GM21390 (cell line): ENCODE data around the gene MYO1B.

ENCODE experiments used
- ATAC-seq: cut with Tn5 transposase; IDR thresholded peaks from one replicate; pipeline ENCODE4 v1.9.1; 2021; ENCODE audit not compliant: unreplicated experiment

Gene MYO1B

DNA sequence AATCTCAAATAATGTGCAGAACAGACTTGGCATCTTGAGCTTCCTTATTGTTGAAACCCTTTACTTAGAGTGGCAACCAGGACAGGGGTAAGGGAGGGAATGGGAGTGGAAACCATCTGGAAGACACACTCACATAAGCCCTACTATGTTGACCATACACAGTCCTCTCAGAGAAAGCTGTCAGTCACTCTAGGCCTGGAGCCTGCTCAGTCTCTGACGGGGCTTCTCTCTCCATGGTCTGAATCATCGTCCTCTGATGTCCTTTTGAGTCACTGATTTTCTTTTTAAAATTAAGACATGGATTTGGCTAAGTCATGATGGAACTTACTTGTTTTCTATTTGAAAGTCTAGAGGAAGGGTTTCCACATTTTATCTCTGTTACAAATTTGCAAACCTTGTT is 74.0 kb downstream of the MYO1B start:
- ATAC-seq = no peak

DNA sequence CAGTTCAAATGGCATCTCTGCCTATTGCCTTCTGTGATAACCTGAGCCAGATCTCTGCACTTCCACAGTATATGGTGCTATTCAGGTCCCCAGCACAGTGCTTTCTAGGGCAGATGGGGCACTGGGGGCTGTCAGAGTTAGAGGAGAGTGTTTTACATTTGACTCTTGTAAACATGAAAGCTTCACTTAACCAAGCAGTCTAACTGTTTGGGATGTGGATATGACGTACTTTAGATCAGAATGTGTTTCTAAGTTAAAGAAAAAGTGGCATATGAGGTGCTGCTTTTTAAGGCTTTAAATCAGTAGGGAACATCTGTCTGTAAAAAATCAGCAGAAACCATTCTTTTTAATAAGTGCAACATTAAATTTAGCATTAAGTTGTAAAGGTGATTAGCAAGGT is 75.7 kb downstream of the MYO1B start:
- no peak for ATAC-seq

DNA sequence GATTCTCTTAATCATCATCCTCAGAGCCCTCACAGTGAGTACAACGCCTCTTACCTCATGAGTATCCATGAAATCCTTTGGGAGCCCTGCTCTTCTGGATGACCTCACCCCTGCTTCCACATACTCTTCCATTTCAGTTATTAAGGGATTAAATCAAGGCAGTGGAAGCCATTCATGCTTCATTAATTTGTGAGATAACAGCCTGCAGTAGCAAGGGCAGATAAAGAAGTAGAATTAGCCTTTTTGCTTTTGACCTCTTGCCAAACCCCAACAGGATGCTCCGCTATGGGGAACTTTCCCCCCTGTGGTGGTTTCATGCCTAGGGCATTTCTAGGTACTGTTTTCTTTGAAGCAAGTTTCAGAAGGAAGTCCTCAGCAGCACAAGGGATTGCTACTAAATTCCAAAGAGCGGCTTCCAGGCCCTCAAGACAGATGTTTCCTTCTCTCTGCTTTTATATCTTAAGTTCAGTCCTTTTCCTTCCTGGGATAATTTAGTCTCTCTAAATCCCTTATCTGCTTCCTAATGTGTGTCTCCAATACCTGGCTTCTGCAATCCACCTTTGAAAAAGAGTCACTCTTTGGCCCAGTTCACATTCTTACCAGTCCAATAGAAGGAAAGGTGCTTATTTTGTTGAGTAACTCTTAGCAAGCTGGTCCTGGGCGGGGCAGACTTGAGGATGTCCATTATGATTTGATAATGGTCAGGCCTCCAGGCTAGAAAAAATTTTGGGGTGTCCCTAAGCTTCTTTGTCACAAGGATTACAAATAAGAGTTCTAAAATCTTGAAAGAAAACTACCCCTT is 76.9 kb downstream of the MYO1B start:
- ATAC-seq = peak; percentile 76

DNA sequence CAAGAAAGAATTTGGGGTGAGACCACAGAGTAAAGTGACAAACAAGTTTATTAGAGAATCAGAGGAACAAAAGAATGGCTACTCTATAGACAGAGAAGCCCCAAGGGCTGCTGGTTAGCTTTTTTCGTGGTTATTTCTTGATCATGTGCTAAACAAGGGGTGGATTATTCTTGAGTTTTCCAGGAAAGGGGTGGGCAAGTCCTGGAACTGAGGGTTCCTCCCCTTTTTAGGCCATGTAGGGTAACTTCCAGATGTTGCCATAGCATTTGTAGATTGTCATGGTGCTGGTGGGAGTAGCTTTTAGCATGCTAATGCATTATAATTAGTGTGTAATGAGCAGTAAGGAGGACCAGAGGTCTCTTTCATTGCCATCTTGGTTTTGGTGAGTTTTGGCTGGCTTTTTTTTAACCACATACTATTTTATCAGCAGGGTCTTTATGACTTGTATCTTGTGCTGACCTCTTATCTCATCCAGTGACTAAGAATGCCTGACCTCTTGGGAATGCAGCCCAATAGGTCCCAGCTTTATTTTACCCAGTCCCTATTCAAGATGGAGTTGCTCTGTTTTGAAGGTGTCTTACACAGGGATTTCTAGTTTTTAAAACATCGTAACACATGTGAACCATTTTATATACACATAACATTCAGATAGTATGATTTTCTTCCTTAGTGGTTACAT is 77.8 kb downstream of the MYO1B start:
- no peak for ATAC-seq

DNA sequence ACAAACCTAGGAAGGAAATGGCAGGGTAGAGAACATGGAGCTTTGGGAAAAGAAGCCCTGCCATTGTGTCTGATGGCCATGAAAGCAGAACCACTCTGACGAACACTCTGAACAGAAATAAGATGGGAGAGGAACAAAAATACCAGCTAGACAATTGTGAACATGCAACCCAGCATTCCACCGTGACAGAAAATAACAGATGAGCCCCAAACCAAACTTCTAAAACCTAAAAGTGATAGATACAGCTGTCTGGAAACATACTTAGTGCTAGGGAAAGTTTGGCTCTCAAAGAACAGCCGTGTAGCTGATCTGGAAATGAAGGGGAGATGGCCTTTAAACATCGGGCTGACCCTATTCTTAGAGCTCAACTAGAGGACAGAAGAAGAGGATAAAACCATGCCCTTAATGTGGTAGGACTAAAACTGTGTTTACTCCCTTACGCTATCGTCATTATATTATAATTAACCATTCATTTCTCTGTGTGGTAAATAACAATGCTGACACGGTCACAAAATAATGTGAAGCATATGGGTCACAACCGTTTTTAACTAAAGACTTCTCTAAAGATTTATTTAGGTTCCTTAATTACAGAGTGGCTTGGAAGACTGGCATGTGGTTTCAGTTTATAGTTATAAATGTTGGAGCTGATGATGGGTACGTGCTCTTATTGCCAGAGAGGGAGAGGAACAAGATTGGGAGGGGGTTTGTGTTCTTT is 80.6 kb downstream of the MYO1B start:
- no peak for ATAC-seq

DNA sequence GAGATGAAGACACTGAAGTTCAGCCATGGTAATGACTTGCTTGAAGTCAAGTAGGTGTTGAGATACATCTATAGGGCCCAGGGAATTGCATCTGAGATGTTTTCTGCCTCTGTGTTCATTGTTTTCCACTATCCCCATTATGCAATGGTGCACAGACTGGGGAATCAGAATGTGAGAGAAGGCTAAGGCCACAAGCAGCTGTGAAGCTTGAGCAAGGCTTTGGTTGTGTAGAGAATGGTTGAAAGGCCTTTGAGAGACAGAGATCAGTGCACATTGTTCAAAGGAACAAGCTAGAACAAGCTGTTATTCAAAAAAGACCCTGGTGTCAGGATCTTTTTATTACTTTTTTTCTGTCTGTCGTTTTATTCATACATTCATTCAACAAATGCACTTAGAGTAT is 82.3 kb downstream of the MYO1B start:
- no peak for ATAC-seq

DNA sequence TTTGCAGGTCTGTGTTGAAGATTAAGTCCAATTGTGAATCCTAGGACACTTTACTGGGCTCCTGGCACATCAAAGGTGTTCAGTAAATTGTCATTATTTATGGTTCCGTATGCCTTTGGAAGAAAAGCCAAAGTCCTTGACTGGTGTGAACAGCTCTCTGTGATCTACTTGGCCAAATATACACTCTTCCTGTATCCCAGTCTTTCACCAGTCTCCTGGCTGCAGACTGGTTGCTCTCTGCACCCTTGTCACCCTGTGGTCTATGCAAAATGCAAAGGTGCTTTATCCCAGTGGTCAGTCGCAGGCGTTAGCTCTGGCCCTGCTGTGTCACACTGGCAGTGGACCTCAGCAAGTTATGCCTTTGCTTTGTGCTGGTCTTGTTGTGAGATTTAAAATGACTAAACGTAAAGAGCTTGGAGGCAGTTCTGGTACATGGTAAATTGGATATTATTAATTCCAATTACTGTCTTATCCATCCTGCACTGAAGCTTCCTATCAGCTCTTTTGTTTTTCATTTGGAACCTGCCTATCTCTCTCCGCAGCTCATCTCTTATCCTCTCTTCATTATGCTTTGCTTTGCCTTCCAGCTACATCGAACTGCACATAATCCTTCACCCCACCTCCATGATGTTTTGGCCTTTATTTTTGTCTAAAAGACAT is 83.1 kb downstream of the MYO1B start:
- ATAC-seq = no peak

DNA sequence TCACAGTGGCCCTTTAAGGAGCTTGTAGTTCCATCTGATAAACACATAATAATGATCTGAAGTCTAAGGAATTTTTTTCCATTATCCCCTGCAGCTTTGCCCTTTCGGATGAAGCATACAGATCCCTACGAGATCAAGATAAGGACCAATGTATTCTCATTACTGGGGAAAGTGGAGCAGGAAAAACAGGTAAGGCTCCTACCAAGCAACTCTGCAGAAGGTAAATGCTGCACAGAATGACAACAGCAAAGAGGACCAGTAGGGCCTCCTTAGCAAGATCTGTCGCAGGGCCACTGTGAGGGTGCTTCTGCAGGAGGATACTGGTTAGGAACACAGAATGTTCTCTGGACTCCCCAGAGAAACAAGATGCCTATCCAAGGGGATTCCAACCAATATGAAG is 84.6 kb downstream of the MYO1B start:
- no peak for ATAC-seq

DNA sequence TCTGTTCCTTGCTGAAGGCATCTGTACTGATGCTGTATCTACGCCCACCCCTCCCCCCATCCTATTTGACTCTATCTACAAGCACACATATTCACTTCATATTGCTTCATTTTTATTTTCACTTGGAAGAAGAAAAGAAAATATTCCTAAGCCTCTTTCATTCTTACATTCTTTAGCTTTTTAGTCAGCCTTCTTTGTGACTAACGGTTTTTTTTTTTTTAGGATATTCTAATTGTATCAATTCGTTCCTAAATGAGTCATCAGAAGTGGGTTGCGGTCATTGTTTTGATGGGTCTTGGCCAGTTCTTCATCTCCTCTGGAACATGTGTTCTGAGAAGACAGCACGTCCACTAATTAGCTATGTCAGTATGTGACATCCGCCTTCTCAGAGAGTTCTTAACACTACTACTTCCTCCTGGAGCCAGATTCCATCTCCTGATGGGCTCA is 88.7 kb downstream of the MYO1B start:
- no peak for ATAC-seq

DNA sequence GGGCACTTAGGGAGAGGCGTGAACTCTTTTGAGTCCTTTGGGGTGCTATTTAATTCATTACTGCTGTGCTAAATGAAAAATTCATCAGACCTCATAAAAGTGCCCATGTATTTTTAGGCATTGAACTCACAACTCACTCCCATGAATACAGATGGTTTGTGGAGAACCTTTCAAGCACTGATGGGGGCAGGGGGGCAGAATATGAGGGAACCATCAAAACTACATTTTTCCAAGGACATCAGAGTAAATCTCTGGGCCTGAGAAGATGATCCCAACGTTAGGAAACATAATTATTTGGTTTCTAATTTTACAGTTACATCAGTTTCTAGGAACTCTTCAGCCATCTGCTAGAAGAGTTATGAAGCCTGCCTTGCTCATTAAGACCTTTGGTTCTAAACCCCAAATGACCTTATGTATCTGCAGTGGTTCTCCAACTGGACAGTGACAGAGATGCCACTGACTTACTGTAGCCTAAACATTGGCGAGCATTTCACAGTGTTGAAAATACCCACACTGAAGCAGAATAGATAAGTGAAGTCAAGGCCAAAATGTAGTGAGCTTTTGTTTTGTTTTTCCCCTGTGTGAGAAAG is 90.8 kb downstream of the MYO1B start:
- ATAC-seq = no peak

DNA sequence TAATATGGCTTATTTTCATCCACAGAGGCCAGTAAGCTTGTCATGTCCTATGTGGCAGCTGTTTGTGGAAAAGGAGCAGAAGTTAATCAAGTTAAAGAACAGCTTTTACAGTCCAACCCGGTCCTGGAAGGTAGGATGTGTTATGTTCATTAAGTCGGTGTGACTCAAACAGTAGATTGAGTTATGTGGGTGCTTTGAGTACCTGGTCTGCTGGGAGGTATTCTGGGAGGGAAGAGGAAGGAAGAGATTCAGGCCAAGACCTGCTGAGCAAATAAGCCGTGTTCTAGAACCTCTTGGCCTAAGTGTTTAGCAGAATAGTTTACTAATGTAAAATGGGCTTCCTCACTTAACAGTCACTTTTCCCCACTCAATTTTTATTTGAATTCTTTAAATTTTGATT is 96.2 kb downstream of the MYO1B start:
- ATAC-seq = no peak

DNA sequence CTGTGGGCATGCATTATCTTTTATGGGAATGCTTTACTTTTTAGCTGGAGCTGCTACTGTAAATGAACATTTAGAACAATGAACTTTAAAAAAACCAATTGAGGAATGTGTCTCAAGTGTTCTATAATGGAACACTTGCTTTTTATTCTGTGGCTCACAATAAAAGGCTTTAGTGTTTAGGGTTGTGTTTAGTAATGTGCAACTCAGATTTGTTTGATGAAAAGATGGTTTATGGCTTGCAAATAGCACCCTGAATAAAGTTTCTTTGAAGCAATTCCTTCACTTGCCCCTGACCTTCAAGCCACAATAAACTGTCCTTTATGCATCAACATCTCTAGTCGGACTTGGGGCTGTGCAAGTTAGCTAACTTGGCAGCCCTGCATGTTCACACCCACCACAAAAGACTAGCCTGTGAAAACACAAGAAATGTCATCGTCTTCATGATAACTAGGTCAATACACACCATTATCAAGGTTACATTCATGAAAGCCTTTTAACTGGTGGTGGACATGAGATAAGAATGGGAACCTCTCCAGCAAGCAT is 98.7 kb downstream of the MYO1B start:
- ATAC-seq = no peak

DNA sequence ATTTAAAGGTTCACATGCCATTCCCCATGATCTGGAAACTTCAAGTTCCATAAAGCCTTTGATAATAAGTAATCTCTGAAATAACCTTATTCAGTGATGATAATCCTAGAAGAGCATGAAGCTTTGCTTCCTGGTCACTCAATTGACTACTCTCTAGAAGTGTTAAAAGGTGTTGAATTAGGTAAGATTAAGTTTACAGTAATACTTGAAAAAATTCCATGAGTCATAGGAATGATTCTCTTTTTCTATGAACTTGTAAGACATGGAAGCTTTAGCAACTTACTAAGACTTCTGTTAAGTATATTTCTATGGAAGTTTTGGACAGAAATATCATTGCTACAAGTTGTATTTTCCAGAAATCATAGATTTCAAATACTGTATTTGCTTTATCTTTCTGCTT is 100.6 kb downstream of the MYO1B start:
- no peak for ATAC-seq

DNA sequence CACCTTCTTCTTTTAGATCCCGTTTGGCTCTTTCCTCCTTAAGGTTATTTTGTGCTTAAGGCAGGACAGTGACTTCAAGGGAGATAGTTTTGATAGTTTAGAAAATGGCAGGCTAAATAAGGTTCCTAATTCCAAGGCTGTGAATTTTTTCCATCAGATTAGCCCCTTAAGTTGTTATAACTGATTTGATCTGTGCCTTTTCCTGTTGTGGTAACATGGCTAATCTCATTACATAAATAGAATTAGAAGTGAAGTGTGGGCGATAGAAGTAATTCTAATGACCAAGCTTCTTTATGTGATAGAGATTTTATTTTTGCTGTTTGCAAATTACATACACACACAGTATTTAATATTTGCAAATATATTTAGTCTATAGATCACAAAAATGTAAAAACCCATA is 102.0 kb downstream of the MYO1B start:
- no peak for ATAC-seq

DNA sequence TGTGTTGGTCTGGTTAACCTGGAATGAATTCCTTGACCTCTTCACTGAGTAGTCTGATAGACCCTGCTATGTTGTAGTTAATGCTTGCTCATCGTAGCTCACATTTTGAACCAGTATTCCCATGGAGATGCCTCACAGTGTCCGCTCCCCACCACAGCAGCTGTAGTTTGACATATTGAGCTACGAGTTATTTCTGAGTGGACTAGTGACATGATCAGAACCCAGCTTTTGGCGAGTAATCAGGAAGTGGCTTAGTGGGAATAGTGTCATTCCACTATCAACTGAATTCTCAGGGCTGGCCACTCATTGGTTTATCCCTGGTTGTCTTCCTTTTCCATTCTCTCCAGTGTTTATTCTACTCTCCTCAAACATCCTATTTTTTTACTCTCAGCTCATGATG is 102.7 kb downstream of the MYO1B start:
- ATAC-seq = no peak

DNA sequence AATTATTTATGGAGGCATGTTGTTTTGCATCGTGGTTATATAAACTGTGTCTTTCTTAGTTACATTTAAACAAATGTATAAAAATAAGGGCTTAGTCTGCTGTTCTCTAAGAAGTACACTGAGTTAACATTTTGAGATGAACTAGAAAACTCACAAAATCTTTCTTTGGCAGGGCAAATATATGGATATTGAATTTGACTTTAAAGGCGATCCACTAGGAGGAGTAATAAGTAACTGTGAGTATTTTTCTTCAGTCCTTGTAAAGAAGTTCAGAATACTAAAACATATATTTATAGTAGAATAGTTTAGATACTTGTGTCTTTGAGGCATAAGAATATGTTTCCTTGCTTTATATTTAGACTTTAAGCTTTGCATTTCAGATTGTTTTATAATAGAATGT is 104.8 kb downstream of the MYO1B start:
- no peak for ATAC-seq

DNA sequence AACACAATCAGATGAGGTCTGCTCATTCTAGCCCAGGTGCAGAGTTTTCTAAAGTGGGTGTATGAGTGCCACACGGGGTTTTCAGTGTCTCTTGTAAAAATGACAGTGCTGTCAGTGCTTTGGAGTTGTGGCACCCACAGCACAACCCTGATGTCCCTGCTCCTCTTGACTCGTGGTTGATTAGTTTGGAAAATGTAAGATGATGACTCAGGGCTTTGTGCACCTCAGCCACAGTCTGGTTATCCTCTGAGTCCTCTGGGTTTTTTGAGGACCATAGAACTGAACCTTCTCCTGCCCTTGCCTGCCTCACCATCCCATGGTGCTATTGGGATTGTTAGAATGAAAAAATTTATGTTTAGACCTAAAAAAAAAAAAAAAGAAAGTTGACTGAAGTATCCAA is 105.6 kb downstream of the MYO1B start:
- no peak for ATAC-seq

DNA sequence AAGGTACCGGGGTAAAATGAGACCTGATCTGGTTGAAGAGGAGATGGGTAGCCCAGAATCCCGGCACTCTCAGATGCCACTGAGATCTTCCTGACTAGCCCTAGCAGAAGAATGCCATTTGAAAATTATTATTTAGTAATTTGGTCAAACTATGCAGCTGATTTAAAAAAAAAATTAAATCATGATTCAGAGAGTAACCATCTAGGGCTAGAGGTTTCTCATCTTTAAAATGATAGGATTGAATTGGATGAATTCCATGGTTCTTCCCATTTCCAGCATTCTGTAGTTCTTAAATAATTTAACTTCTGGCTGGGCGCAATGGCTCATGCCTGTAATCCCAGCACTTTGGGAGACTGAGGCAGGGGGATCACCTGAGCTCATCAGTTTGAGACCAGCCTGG is 106.1 kb downstream of the MYO1B start:
- no peak for ATAC-seq

DNA sequence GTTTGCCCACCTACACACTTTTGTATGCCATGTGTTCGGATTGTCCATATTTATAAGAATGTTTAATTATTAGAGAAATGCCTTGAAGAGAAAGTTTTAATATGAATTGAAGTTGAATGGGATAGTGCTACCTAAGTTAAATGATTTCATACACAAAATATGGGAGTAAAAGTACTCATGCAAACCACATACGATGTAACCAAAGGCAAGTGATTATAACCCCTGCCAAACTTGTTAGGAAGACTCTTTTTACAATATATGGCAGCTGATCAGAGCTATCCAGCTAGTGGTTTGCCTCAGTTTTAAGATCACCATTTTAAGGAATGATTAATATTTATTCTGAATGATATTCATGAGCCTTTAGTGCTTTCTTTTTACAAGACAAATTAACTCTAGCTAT is 106.7 kb downstream of the MYO1B start:
- no peak for ATAC-seq

DNA sequence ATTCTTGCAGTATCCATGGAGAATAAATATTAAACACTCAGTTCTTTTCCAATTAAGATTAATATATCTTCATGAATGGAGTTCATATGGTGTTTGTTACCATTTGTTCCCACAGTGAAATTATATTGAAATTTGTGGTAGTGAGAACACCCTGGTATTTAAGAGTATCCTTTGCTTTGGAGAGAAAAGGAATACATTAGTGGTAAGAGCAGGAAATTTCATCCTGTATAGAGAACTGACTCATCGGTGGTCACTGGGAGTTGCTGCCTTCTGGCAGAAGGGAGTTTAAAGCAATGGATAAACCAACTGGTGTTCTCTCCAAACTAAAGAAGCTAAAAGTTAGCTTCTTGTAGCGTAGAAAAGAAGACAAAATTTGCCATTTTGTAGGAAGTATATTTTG is 107.3 kb downstream of the MYO1B start:
- ATAC-seq = no peak
